GM19397 (cell line): ENCODE results near the gene SLC6A11.

Experiments
- ATAC-seq: cut with Tn5 transposase; IDR thresholded peaks from one replicate; pipeline ENCODE4 v1.9.1; 2021; ENCODE audit warnings: mild to moderate bottlenecking, moderate library complexity; ENCODE audit not compliant: unreplicated experiment

Gene SLC6A11

GRCh38 chr3:10928407-10928960, 112.5 kb downstream of the SLC6A11 start:
- ATAC-seq: no peak

- no peak for ATAC-seq
Measured at GRCh38 chr3:10928961-10929471, 113.0 kb downstream of the SLC6A11 start.

GRCh38 chr3:10929978-10930665, 114.1 kb downstream of the SLC6A11 start:
- no peak for ATAC-seq

- no peak for ATAC-seq
Measured at GRCh38 chr3:10930666-10931040, 114.6 kb downstream of the SLC6A11 start.

- ATAC-seq: no peak
Measured at GRCh38 chr3:10932596-10932995, 116.6 kb downstream of the SLC6A11 start.

- no peak for ATAC-seq
Measured at GRCh38 chr3:10933021-10933420, 117.0 kb downstream of the SLC6A11 start.

- ATAC-seq: no peak
Measured at GRCh38 chr3:10933470-10933804, 117.4 kb downstream of the SLC6A11 start.

- no peak for ATAC-seq
Measured at GRCh38 chr3:10933805-10934481, 117.9 kb downstream of the SLC6A11 start.

GRCh38 chr3:10935028-10935427, 119.0 kb downstream of the SLC6A11 start:
- ATAC-seq: no peak

- no peak for ATAC-seq
Measured at GRCh38 chr3:10935846-10936631, 120.0 kb downstream of the SLC6A11 start.

GRCh38 chr3:10936686-10937085, 120.7 kb downstream of the SLC6A11 start:
- ATAC-seq: no peak

- ATAC-seq: no peak
Measured at GRCh38 chr3:10937141-10937825, 121.3 kb downstream of the SLC6A11 start.

GRCh38 chr3:10939556-10939955, 123.5 kb downstream of the SLC6A11 start:
- no peak for ATAC-seq

GRCh38 chr3:10940106-10940505, 124.1 kb downstream of the SLC6A11 start:
- ATAC-seq: no peak

GRCh38 chr3:10941972-10942371, 125.9 kb downstream of the SLC6A11 start:
- no peak for ATAC-seq

GRCh38 chr3:10942690-10943205, 126.7 kb downstream of the SLC6A11 start:
- no peak for ATAC-seq

GRCh38 chr3:10944866-10945265, 128.8 kb downstream of the SLC6A11 start:
- no peak for ATAC-seq

GRCh38 chr3:10945683-10946287, 129.8 kb downstream of the SLC6A11 start:
- peak; percentile 58 for ATAC-seq

- ATAC-seq: no peak
Measured at GRCh38 chr3:10946526-10946925, 130.5 kb downstream of the SLC6A11 start.

GRCh38 chr3:10948326-10948725, 132.3 kb downstream of the SLC6A11 start:
- ATAC-seq: no peak
